Occipital lobe (tissue), 2 donors: Measurements from ENCODE around the gene IGFBP4. TPM values are rescaled to one million over a fixed set of nuclear protein-coding genes. Genes with fewer than 3 reads are reported as not detected.

Source experiments
- DNase-seq: peaks from one replicate; lab custom pipeline; 2025; lab: John Stamatoyannopoulos, UW
- total RNA-seq: library from RNA; depleted of rRNA; stranded (reverse); fragments of >200 nt; gene quantifications from one replicate; pipeline ENCODE4 v1.2.3, GENCODE V29; 2014

IGFBP4 gene
- total RNA-seq, 1 donor from 2014 or later: 15.4 TPM

DNA sequence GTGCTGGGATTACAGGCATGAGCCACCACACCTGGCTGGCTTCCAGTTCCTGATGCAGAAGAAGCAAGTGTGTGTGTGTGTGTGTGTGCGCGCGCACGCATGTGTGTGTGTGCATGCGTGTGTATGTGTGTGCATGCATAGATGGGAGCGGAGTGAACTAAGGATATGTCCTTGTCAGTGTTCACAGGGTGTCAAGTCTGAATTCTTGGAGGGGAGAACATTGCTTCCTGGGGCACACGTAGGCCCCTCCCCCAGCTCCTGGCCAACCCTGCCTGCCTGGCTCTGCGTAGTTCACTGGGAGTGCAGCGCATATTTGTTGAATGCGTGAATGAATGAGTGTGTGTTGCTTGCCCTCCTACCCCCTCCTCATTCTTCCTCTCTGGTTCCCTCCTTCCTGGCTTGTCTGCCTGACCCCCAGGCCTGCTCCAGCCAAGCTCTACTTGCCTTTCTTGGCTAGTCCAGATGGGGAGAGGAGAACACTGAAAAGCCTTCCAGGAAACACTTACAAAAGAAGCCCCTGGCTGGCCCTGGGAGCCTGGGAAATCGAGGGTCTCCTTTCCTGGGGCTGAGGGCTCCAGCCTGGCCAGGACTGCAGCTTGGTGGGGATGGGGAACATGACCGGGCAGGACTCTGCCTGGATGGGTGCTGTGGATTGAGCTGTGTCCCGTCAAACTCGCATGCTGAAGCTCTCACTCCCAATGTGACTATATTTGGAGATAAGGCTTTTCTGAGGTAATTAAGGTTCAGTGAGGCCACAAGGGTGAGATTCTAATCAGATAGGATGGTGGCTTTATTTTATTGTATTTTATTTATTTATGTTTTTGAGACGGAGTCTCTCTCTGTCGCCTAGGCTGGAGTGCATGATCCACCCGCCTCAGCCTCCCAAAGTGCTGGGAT, 27.9 kb downstream of the IGFBP4 start:
- DNase-seq: no peak

DNA sequence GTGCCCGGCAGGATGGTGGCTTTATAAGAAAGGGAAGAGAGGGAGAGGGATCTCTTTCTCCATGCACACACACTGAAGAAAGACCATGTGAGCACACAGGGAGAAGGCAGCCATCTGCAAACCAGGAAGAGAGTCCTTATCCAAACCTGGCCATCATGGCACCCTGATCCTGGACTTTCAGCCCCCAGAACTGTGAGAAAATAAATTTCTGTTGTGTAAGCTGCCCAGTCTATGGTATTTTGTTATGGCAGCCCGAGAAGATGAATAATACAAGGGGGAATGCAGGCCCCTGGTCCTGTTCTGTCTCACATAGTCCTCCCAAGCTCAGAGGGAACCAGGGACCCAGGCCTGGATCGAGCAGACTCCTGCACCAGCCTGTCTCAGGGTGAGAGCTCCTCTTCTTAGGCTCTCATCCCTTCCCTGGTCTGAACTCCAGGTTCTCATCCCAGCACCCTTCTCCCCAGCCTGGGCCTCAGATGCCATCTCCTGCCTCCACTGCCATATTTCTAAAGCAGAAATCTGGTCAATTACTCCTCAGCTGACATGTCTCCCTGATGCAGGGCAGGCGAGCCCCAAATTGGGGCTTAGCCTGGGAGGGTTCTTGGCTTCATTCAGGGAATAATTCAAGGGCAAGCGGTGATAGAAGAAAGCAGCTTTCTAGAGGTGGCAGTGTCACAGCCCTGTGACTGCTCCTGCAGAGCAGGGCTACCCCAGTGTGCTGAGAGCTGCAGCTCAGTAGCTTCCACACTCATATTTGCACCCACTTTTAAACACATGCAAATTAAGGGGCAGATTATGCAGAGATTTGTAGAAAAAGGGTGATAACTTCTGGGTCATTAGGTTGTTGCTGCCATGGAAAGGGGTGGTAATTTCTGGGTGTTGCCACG, 28.8 kb downstream of the IGFBP4 start:
- no peak for DNase-seq

DNA sequence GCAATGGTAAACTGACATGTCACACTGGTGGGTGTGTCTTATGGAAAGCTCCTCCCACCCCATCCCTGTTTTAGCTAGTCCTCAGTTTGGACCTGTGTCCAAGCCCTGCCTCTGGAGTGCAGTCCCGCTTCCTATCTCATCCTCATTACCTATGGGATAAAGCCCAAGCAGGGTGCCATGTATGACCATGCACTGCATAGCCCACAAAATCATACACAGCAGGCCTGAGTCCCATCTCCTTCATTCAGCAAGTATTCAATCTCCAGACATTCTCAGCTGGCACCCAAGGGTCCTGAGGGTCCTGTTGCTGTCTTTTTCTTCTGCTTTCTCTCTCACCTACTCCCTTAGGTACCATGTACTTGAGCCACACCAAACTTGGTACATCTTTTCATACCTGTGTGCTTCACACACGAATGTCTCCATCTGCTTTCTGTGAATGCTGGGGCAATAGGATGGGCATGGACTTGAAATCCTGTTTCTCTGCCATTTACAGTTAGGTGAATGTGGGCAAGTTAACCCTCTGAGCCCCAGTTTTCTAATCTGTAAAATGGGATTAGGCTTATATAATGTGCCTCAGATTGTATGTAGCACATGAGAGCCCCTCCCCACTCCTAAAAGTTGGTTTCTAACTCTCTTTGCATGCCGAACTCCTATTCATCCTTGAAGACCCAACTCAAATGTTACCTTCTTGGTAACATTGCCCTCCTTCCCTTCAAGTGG, 29.6 kb downstream of the IGFBP4 start:
- DNase-seq: no peak

DNA sequence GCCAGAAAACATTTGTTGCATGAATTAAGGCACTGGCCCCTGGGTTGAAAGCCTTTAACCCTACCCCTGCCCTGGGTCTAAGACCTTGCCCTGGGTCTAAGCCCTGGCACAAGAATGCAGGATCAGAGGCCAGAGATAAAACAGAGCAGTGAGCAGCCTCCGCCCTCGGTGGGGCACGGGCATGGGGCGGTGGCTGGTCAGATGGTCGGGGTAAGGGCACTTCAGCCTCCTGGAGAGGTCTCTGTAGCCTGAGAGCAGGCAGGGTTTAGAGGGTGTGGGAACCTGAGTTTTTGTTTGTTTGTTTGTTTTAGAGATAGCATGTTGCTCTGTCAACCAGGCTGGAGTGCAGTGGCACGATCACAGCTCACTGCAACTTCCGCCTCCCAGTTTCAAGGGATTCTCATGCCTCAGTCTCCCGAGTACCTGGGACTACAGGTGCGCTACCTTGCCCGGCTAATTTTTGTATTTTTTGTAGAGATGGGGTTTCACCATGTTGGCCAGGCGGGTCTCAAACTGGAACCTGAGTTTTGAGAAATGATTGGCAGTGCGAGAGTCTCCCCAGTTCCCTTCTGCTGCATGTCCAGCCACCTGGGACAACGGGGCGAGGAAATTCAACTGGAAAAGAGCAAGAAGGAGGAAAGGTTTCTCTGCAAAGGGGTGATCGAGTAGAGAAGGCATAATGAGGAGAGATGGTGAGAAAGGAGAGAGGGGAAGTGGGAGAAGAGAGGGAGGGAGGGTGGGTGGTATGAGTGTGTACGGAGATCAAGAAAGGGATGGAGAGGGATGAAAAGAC, 30.5 kb downstream of the IGFBP4 start:
- DNase-seq: no peak

DNA sequence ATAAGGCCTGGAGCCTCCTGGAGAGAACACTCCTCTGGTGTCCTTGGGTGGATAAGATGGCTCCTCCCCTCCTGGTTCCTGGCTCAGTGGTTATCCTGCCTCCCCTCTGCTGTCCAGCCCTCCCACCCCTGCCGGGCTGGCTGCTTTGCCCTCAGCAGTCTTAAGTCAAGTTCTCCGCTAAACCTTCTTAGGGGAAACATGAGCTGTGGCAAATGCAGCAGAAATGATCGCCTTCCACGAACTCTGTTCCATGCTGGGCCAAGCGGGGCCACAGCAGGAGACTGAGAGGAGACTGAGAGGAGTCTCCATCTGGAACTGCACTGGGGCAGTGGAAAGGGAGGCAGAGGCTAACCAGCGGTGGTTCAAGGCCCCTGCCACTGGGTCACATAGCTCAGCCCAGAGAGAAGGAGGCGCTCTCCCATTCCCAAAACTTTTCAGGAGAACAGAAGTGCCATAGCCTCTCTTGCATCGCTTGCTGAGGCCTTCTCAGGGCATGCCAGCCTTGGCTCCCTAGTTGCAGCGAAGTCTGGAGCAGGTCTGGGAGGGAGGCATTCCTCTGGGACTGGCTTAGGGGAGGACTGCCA, 31.3 kb downstream of the IGFBP4 start:
- no peak for DNase-seq

DNA sequence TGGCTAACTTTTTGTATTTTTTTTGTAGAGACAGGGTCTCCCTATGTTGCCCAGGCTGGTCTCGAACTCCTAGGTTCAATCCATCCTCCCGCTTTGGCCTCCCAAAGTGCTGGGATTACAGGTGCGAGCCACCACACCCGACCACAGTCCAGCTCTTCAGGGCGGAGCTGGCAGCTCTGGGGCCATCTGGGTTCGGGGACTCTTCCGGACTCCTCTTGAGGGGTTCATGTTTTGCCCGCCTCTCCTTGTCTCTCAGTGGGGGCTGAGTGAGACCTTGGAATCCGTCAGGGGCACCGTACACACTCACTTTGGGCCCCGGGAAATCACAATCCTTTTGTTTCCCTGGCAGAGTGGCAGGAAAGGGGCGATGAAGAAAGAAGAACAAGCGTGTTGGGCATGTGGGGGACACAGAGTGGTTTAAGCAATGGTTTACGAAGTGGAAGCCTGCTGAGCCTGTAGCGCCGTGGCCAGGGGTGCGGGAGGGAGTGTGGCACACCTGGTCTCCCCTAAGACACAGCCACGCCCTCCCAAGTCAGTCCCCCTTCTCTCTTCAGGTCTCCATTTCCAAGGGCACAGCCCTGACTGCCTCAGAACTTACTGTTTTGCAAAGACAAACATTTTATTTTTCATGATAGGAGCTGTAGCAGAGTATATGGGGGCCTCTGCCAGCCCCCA, 32.1 kb downstream of the IGFBP4 start:
- no peak for DNase-seq

DNA sequence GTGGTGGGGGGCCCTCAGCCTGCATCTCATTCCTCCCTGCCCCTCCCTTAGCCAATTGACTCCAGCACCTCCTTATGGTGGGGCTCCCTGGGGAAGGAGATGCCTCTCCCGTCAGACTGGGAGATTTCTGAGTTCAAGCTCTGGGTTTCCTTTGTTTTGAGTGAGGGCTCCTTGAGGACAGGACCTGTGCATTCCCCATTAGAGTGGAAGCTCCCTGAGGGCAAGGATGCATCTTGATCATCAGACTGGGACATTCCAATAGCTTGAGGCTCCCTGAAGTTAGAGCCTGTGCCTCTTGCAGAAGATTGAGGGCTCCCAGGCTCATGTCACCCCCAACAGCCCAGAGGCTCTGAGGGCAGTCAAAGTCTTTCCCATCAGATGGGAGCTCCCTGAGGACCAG, 34.5 kb downstream of the IGFBP4 start:
- DNase-seq: no peak

DNA sequence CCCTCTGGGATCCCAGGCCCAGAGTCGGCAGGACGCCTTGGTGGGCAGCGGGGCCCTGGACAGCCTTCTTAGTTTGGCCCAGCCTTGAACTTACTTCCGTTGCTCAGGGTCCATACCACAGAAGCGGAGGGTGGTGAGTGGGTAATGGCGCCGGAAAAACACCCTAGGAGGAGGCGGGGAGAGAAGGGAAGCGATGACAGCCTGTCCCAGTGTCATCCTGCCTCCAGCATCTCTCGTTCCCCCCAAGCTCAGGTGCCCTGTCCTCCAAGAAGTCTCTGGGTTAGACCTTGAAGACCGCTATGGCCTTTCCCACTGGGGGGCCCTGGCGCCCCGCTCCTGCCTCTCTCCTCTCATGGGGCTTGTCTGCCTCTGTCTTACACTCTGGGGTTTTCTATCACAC, 35.2 kb downstream of the IGFBP4 start:
- DNase-seq: no peak

DNA sequence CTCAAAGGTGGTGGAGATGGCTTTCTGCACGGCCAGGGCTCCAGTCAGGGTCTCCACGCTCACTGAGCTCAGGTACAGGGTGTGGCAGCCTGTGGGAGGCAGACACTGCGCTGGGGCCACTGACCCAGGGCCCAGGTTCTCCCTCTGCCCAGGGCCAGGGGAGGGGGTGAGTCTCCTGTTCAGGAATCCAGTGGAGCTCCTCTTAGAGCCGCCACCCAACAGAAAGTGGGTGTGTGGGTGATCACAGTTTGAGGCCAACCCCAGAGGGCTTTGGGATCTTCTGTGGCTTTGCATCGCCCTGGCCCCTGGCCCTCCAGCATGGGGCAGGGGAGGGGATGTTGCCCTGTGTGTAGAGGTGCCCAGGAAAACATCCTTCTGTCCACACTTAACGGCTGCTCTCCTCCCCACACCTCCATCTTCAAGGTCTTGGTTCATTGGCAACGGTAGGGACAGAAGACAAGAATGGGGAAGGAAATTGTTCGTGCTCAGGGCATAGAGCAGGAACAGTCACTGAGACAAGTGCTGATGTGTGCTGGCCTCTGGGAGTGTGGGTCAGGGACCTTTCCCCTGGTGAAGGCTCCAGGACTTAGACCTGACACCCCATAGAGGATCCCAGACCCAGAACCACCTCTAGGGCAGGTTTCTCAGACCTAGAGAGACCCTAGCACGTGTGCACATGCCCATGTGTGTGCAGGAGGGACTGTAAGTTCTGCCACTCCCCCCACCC, 36.7 kb downstream of the IGFBP4 start:
- no peak for DNase-seq

DNA sequence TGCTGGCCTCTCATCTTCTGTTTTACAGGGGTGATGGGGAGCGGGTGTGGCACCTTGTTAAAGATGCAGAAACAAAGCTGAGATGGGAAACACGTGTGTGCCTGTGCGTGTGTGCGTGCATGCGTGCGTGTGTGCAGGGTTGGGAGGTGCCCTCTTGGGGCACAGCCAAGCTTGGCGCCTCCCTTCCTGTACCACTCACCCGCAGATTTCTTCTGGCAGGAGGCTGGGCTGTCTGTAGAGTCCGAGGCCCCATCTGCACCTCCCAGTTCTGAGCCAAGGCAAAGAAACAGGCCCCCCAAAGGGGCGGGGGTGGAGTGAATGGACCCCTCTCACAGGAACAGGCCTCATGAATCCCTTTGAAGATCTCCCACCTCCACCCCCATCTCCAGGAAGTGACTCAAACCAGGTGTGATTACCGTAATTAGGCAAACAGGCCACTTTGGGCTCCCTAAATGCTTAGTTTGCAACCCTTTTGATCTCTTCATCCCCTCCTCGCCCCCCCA, 37.3 kb downstream of the IGFBP4 start:
- no peak for DNase-seq

DNA sequence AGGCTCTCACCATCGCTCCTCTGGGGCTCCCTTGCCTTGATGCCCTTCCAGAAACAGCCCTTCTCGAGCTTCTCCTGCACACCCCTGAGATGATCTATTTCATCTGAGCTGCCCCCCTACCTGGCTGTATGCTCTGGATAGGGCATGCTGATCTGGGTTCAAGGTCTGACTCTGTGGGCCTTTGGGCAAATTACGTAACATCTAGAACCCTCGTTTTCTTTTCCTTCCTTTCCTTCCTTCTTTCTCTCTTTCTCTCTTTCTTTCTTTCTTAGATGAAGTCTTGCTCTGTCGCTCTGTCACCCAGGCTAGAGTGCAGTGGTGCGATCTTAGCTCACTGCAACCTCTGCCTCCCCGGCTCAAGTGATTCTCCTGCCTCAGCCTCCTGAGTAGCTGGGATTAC, 37.9 kb downstream of the IGFBP4 start:
- no peak for DNase-seq

DNA sequence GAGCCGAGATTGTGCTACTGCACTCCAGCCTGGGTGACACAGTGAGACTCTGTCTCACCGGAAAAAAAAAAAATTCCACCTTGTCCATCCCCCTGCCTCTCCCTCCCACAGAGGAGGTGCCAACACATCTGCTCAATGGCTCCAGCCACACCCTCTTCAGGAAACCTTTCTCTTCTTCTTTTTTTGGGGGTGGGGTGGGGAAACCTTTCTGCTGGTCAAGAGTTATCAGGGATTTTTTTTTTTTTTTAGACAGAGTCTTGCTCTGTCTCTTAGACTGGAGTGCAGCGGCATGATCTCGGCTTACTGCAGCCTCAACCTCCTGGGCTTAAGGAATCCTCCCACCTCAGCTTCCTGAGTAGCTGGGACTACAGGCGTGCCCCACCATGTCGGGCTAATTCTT, 39.5 kb downstream of the IGFBP4 start:
- no peak for DNase-seq

DNA sequence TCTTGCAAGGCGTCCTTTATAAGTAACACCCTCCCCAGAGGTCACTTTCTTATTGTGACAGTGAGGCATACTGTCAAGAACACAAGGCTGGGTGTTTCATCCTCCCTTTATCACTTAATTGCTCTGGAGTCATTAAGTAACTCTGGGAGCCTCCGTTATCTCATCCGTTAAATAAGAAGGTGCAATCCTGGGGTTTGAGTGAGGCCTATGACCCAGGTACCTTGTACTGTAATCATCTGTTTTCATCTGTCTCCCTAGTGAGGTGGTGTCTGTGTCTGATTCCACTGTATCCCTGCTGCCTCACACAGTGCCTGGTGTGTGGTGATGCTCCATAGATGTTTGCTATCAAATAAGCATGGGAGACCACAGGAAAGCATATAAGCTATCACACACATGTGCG, 40.4 kb downstream of the IGFBP4 start:
- no peak for DNase-seq

DNA sequence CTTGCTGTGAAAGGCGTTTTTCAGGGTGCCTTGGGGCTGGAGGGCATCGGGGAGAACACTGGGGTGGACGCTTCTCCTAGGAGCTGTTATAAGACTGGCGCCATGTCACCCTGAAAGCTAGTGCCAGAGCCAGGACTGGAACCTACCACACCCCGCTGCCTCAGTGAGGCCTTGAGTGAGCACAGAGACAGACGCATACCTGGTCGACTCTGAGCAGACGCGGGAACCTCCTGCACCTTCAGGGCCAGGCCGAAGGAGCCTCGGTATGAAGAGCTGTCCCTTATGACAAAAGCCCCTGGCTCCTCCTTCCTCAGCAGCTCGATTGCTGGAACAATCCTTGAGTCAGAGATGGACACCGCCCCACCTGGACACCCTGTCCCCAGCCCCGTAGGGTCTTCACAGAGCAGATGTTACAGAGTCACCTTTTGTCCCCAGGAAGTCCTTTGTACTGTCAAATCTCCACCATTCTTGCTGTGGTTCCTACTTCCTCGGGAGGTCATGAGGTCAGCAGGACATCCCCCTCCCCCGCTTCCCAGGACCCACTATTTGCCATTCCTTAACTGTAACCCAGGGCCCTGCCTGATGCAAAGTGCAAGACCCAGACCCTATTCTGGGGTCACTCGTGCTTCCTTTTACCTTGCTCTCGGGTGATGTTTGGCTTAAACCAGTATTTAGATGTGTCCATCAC, 41.2 kb downstream of the IGFBP4 start:
- DNase-seq: no peak

DNA sequence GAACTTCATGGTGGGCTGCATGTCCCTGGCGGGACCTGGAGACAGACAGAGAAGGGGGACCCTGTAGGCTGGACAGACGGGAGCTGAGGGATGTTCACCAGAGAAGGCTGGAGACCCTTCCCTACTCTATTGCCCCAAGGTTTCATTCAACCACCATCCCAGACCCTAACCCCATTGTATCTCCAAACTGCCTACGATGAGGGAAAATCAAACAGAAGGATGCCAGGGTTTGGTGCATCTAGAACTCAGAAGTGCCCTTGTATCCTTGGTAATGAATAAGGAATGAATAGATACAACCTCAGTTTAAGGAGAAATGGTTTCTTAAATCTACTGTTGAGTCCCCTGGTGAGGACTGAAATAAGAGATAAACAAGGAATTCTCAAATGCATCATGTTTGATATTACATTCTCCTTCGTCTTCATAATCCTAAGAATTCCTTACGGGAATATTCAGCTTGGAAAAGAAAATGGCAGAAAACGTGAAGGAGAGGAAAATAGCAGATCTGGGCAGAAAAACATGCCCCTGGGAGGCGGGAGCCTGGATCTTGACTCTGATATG, 41.8 kb downstream of the IGFBP4 start:
- DNase-seq: no peak

DNA sequence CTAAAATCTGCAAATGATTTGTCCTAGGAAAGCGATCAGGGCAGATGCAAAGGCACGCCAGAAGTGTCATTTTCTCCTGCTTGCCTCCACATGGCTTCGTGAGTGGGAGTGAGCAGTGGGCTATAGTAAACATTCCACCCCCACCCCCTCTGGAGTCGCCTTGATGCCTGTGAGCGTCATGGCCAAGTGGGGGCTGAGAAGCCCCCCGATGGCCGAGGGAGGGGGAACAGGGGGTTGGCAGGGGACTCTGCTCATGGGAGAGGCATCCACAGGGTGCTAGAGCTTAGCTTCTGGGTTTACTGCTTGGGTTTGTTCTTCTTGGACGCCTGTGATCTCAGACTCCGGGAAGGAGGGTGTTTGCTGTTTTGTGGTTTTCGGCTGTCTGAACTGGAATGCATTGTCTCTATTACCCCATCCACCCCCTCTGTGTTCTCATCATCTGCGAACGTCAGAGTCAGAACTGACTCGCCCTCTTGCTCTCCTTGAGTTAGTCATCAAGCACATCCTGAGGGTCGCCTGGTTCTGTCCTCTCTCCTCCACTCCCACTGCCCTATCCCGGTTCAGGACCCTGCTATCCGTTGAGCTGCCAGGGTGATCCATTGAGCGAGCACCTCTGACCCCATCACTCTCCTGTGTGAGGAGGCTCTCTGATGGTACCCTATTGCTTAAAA, 42.7 kb downstream of the IGFBP4 start:
- DNase-seq: no peak

DNA sequence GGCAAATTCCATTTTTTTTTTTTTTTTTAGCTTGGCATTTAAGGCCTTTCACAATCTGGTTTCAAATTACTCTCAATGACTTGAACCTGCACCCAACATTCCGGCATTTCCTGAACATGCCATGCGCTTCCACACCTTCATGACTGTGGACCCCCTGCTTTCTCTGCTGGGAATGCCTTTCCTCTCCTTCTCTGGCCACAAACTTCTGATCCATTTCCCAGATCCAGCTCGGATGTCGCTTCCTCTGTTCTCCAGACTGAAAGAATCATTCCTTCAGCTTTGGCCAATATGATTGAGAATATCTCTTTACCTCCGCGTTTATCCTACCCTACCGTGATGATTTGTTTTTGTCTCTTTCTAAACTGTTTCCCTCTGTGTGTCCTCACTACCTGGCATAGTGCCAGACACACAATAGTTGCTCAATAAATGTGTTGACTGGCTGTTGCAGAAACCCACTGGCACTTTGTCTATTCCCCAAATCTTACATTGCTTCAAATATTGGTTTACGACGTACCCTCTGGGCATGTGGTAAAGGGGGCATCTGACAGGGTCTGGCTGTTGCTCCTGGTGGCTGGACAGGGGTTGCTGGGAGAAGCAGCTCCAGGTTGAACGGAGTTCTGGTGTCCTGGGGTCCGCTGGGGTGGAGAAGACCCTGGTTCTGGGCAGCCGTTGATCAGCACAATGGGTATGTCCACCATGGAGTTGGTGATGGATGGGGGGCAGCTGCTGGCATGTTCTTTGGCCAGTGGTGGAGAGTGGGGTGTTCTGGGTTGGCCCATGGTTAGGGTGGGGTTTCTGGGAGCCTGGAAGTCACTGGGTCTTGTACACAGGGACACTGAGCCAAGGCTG, 43.5 kb downstream of the IGFBP4 start:
- DNase-seq: no peak
